ENCODE data around the gene PLOD3. TPM values are rescaled to one million over a fixed set of nuclear protein-coding genes. Genes with fewer than 3 reads are reported as not detected.

PLOD3 gene
- total and polyA plus RNA-seq, 9 of the 15 experiments (the other 6 are each of a cell fraction or from before 2014, with no cell fraction given): 2.8 to 101 (median 30.9) TPM

DNA sequence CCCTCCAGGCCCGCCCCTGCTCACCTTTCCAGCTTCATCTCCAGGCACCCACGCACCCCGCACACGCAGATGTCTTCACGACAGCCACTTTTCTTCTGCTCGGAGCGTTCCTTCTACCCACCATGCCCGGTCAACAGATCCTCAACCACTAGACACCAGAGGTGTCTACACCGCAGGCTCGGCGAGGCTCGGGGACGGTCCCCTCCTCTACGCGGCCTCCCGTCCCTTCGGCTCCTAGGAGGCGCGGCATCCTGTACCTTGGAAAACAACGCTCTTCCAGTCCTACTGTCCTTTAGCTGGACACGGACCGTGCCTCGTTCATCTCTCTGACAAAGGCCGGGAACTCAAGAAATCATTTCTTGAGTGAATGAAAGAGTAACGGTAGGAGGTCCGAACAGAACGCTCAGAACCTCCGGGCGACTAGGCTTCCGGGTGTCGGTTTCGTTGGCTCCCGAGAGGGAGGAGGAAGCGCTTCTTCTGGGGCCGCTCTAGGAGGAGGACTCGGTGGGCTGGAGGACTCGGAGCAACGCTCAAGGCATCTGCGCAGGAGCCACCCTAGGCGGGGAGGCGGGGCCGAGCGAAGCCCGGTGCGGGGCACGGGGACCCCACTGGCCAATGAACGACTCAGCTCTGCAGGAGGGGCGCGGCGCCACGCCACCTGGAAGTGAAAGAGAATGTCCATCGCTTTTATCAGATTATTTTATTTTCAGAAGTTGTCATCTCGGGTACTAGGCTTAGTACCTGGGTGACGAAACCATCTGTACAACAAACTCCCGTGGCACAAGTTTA is 34.7 kb upstream of the PLOD3 start (continued):
- TF ChIP-seq TCF15 (CRISPR knock-in tag; IDR thresholded peaks at IDR 0.05) (no peak), FOXA1 (IDR thresholded peaks at IDR 0.05; ENCODE audit: borderline replicate concordance) (no peak), RNF2 (IDR thresholded peaks at IDR 0.05) (no peak), MYBL2 (IDR thresholded peaks at IDR 0.05; ENCODE audit: low read depth) (no peak), MYBL2 (CRISPR knock-in tag; IDR thresholded peaks at IDR 0.05; ENCODE audit: borderline replicate concordance) (no peak), RBM34 (IDR thresholded peaks at IDR 0.05; ENCODE audit: borderline replicate concordance, insufficient read depth, low read length) (no peak), MGA (IDR thresholded peaks at IDR 0.05) (no peak), HES1 (IDR thresholded peaks at IDR 0.05; ENCODE audit: low read depth) (no peak; the same call in 1 of the 2 replicates)
- TF ChIP-seq, protein P1, sequence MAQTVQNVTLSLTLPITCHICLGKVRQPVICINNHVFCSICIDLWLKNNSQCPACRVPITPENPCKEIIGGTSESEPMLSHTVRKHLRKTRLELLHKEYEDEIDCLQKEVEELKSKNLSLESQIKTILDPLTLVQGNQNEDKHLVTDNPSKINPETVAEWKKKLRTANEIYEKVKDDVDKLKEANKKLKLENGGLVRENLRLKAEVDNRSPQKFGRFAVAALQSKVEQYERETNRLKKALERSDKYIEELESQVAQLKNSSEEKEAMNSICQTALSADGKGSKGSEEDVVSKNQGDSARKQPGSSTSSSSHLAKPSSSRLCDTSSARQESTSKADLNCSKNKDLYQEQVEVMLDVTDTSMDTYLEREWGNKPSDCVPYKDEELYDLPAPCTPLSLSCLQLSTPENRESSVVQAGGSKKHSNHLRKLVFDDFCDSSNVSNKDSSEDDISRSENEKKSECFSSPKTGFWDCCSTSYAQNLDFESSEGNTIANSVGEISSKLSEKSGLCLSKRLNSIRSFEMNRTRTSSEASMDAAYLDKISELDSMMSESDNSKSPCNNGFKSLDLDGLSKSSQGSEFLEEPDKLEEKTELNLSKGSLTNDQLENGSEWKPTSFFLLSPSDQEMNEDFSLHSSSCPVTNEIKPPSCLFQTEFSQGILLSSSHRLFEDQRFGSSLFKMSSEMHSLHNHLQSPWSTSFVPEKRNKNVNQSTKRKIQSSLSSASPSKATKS (CRISPR knock-in tag; IDR thresholded peaks at IDR 0.05): no peak

Data from K562 (cell line).